ENCODE results near the gene HELT. TPM values are rescaled to one million over a fixed set of nuclear protein-coding genes. Genes with fewer than 3 reads are reported as not detected.
"Not testable (repeated sequence)": the region's sequence is repeated elsewhere in the genome, so short reads cannot be mapped to it uniquely, and the experiment has no call there.

HELT gene
- total RNA-seq, 5 donors from 2014 or later (not counting 1 experiment from before 2014, with no cell fraction given) = not detected

DNA sequence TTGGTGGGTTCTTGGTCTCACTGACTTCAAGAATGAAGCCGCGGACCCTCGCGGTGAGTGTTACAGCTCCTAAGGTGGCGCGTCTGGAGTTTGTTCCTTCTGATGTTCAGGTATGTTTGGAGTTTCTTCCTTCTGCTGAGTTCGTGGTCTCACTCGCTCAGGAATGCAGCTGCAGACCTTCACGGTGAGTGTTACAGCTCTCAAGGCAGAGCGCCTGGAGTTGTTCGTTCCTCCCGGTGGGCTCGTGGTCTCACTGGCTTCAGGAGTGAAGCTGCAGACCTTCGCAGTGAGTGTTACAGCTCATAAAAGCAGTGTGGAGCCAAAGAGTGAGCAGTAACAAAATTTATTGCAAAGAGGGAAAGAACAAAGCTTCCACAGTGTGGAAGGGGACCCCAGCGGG, 29.0 kb upstream of the HELT start:
- ATAC-seq (replicated peaks in 1 of 4); POLR2A ChIA-PET; CTCF ChIA-PET; H3K4me1 ChIP-seq (ENCODE audit: control insufficient read depth in 1 of 2, extremely low read depth in 1 of 2, insufficient read depth in 2 of 2, low read length in 2 of 2); H3K27ac ChIP-seq (ENCODE audit: low read length); H3K27ac Mint-ChIP-seq; H3K36me3 ChIP-seq (ENCODE audit: control insufficient read depth in 2 of 2, extremely low read depth in 1 of 2, insufficient read depth in 1 of 2, low read length in 1 of 2); H3K9me3 ChIP-seq; H3K36me3 Mint-ChIP-seq; H3K27me3 Mint-ChIP-seq; H3K9me3 Mint-ChIP-seq; H3K4me3 Mint-ChIP-seq; H3K27me3 ChIP-seq (replicated peaks in 1 of 2; ENCODE audit: control insufficient read depth in 2 of 2, extremely low read depth in 1 of 2, insufficient read depth in 2 of 2, low read length in 1 of 2); H3K4me1 Mint-ChIP-seq; DNase-seq; H3K4me3 ChIP-seq (ENCODE audit: control insufficient read depth in 1 of 2, extremely low read depth in 1 of 2, low read length in 1 of 2): not testable (repeated sequence)
- 70% methylated on average over 9 of the region's 15 CpGs for WGBS (ENCODE audit: insufficient coverage)

DNA sequence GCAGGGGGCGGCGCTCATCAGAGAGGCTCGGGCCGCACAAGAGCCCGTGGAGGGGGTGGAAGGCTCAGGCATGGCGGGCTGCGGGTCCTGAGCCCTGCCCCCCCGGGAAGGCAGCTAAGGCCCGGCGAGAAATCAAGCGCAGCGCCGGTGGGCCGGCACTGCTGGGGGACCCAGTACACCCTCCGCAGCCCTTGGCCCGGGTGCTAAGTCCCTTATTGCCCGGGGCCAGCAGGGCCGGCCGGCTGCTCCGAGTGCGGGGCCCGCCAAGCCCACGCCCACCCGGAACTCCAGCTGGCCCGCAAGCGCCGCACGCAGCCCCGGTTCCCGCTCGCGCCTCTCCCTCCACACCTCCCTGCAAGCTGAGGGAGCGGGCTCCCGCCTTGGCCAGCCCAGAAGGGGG, 28.2 kb upstream of the HELT start:
- H3K27ac ChIP-seq (ENCODE audit: low read length); H3K4me3 ChIP-seq (ENCODE audit: control insufficient read depth in 1 of 2, extremely low read depth in 1 of 2, low read length in 1 of 2); ATAC-seq (replicated peaks in 1 of 4); DNase-seq; H3K27ac Mint-ChIP-seq; H3K36me3 ChIP-seq (ENCODE audit: control insufficient read depth in 2 of 2, extremely low read depth in 1 of 2, insufficient read depth in 1 of 2, low read length in 1 of 2); H3K27me3 Mint-ChIP-seq; H3K9me3 Mint-ChIP-seq; POLR2A ChIA-PET; H3K4me3 Mint-ChIP-seq; CTCF ChIA-PET; H3K9me3 ChIP-seq; H3K4me1 Mint-ChIP-seq; H3K4me1 ChIP-seq (ENCODE audit: control insufficient read depth in 1 of 2, extremely low read depth in 1 of 2, insufficient read depth in 2 of 2, low read length in 2 of 2); H3K27me3 ChIP-seq (replicated peaks in 1 of 2; ENCODE audit: control insufficient read depth in 2 of 2, extremely low read depth in 1 of 2, insufficient read depth in 2 of 2, low read length in 1 of 2); H3K36me3 Mint-ChIP-seq: not testable (repeated sequence)
- 98% methylated on average over 17 of the region's 34 CpGs for WGBS (ENCODE audit: insufficient coverage)

DNA sequence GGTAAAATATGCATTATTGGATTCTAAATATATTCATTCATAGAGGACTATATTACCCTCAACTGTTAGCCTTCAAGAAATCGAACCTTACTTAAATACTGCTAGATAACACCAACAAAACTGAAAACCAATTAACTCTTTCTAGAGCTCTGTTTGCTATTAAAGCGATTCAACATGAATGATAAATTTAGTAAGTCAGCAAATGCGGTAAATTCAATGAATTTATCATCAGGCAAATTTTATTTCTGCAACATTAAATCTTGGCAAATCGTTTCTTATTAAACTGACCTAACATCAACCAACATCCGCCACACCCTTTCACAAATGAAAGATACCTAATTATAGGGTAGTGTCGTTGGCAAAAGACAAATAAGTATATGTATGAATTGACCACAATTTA, 26.4 kb upstream of the HELT start:
- CTCF ChIA-PET = interaction anchor here in 1 of 2 donors (0.6 kb wide), 1 partner anchor 13 kb away, joined by 3 read pairs; no protein-coding TSS in a partner anchor
- H3K4me3 Mint-ChIP-seq = no peak overlapping the region
- POLR2A ChIA-PET = interaction anchor here in 1 of 2 donors (0.6 kb wide), 1 partner anchor 119 kb away, joined by 3 read pairs; no protein-coding TSS in a partner anchor
- H3K27ac Mint-ChIP-seq = no peak overlapping the region
- Histone ChIP-seq H3K4me3 (ENCODE audit: control insufficient read depth in 1 of 2, extremely low read depth in 1 of 2, low read length in 1 of 2) (no peak overlapping the region), H3K27me3 (replicated peaks in 1 of 2; ENCODE audit: control insufficient read depth in 2 of 2, extremely low read depth in 1 of 2, insufficient read depth in 2 of 2, low read length in 1 of 2) (peaks cover 3 to 6% of the 10 kb centered on the region in 2 experiments), H3K36me3 (ENCODE audit: control insufficient read depth in 2 of 2, extremely low read depth in 1 of 2, insufficient read depth in 1 of 2, low read length in 1 of 2) (no peaks in the 10 kb centered on the region), H3K9me3 (no peaks in the 10 kb centered on the region), H3K4me1 (ENCODE audit: control insufficient read depth in 1 of 2, extremely low read depth in 1 of 2, insufficient read depth in 2 of 2, low read length in 2 of 2) (no peaks in the 10 kb centered on the region), H3K27ac (ENCODE audit: low read length) (no peak overlapping the region)
- no peaks in the 10 kb centered on the region for H3K36me3 Mint-ChIP-seq
- DNase-seq (no peak), ATAC-seq (replicated peaks in 1 of 4) (no peak)
- WGBS (ENCODE audit: insufficient coverage) = 100% methylated on average over 1 of the region's 6 CpGs
- H3K9me3 Mint-ChIP-seq = no peaks in the 10 kb centered on the region
- H3K27me3 Mint-ChIP-seq = peaks cover 0 to 1% of the 10 kb centered on the region in 2 donors
- H3K4me1 Mint-ChIP-seq = no peaks in the 10 kb centered on the region

DNA sequence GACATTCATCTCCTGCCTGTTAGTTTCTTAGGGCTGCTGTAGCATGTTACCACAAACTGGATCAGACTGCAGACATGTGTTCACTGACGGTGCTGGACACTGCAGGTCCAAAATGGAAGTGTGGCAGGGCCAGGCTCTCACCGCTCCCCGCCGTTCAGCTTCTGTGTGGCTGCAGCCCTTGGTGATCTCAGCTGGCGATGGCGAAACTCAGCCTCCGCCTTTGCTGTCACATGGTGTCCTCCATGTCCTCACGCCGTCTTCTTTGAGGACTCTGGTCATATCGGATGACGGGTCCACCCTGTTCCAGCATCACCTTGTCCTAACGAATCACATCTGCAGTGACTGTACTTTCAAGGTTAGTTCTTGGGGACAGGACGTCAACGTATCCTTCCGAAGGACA, 25.9 kb upstream of the HELT start:
- Histone ChIP-seq H3K27me3 (replicated peaks in 1 of 2; ENCODE audit: control insufficient read depth in 2 of 2, extremely low read depth in 1 of 2, insufficient read depth in 2 of 2, low read length in 1 of 2) (peaks cover 3 to 6% of the 10 kb centered on the region in 2 experiments), H3K4me3 (ENCODE audit: control insufficient read depth in 1 of 2, extremely low read depth in 1 of 2, low read length in 1 of 2) (no peak overlapping the region), H3K27ac (ENCODE audit: low read length) (no peak overlapping the region), H3K9me3 (no peaks in the 10 kb centered on the region), H3K36me3 (ENCODE audit: control insufficient read depth in 2 of 2, extremely low read depth in 1 of 2, insufficient read depth in 1 of 2, low read length in 1 of 2) (no peaks in the 10 kb centered on the region), H3K4me1 (ENCODE audit: control insufficient read depth in 1 of 2, extremely low read depth in 1 of 2, insufficient read depth in 2 of 2, low read length in 2 of 2) (no peaks in the 10 kb centered on the region)
- POLR2A ChIA-PET = interaction anchor here in 1 of 2 donors (0.6 kb wide), 1 partner anchor 120 kb away, joined by 3 read pairs; no protein-coding TSS in a partner anchor
- Mint-ChIP-seq H3K4me1 (no peaks in the 10 kb centered on the region), H3K9me3 (no peaks in the 10 kb centered on the region), H3K27me3 (peaks cover 0 to 1% of the 10 kb centered on the region in 2 donors), H3K4me3 (no peak overlapping the region), H3K36me3 (no peaks in the 10 kb centered on the region), H3K27ac (no peak overlapping the region)
- ATAC-seq (replicated peaks in 1 of 4) = no peak
- no peak for DNase-seq
- CTCF ChIA-PET = no interaction called here
- WGBS (ENCODE audit: insufficient coverage) = 91% methylated on average over 14 of the region's 15 CpGs

DNA sequence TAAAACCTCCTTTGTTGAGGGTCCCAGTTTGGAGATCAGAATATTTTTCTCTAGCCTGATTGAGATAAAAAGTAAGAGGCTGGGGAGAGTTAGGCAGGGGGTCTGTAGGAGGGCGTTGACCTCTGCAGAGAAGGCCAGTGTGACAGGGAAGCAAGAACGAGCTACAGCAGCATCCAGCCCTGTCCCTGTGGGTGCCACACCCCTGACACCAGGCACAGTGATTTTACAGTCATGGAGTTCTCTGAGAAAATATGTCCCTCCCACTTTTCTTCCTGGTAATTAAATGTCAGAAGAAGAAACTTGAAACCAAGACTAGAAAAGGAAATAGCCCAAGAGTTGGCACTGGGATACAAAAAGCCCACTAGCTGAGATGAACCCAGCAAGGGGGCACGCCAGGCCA, 25.0 kb upstream of the HELT start:
- no peaks in the 10 kb centered on the region for H3K9me3 Mint-ChIP-seq
- Histone ChIP-seq H3K4me1 (ENCODE audit: control insufficient read depth in 1 of 2, extremely low read depth in 1 of 2, insufficient read depth in 2 of 2, low read length in 2 of 2) (no peaks in the 10 kb centered on the region), H3K36me3 (ENCODE audit: control insufficient read depth in 2 of 2, extremely low read depth in 1 of 2, insufficient read depth in 1 of 2, low read length in 1 of 2) (no peaks in the 10 kb centered on the region), H3K27ac (ENCODE audit: low read length) (no peak overlapping the region), H3K9me3 (no peaks in the 10 kb centered on the region), H3K27me3 (replicated peaks in 1 of 2; ENCODE audit: control insufficient read depth in 2 of 2, extremely low read depth in 1 of 2, insufficient read depth in 2 of 2, low read length in 1 of 2) (peaks cover 3 to 6% of the 10 kb centered on the region in 2 experiments), H3K4me3 (ENCODE audit: control insufficient read depth in 1 of 2, extremely low read depth in 1 of 2, low read length in 1 of 2) (no peak overlapping the region)
- H3K27ac Mint-ChIP-seq = no peak overlapping the region
- no peak overlapping the region for H3K4me3 Mint-ChIP-seq
- CTCF ChIA-PET = no interaction called here
- no CpG with 5 or more reads among the region's 3 CpGs for WGBS (ENCODE audit: insufficient coverage)
- peaks cover 0 to 1% of the 10 kb centered on the region in 2 donors for H3K27me3 Mint-ChIP-seq
- DNase-seq = no peak
- POLR2A ChIA-PET = interaction anchor here in 1 of 2 donors (0.6 kb wide), 1 partner anchor 1250 kb away, joined by 5 read pairs; no protein-coding TSS in a partner anchor
- no peak for ATAC-seq (replicated peaks in 1 of 4)
- H3K36me3 Mint-ChIP-seq = no peaks in the 10 kb centered on the region
- no peaks in the 10 kb centered on the region for H3K4me1 Mint-ChIP-seq

DNA sequence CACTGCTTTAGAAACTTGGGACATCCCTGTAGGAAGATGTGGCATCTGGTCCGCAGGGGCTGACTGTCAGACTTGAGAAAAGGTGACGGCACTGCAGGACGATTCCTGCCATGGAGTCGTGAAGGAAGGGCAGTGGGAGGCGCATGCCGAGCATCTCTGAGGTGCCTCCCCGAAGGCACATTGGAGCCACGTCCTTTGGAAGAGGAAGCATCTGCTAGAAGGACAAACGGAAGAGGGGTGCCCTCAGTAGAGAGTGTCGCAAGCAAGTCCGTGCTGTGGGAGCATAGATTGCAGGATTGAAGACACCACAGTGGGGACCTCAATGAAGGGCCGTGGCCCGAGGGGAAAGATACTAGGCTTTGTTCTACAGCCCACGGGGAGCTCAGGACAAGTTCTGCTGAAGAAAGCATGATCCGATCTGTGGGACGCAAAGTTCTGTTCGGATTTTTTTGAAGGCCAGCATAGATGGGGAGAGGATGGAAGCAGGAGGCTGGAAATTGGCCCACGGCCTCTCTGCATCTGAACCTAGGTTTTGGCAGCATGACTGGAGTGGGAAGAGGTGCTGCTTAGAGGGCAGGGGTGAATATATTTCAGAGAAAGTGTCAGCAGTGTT, 24.2 kb upstream of the HELT start:
- Mint-ChIP-seq H3K4me1 (no peaks in the 10 kb centered on the region), H3K36me3 (no peaks in the 10 kb centered on the region), H3K27me3 (peaks cover 0 to 1% of the 10 kb centered on the region in 2 donors), H3K4me3 (no peak overlapping the region), H3K9me3 (no peaks in the 10 kb centered on the region), H3K27ac (no peak overlapping the region)
- DNase-seq = no peak
- H3K27ac ChIP-seq (ENCODE audit: low read length) = no peak overlapping the region
- no peaks in the 10 kb centered on the region for H3K4me1 ChIP-seq (ENCODE audit: control insufficient read depth in 1 of 2, extremely low read depth in 1 of 2, insufficient read depth in 2 of 2, low read length in 2 of 2)
- H3K4me3 ChIP-seq (ENCODE audit: control insufficient read depth in 1 of 2, extremely low read depth in 1 of 2, low read length in 1 of 2) = no peak overlapping the region
- no peaks in the 10 kb centered on the region for H3K9me3 ChIP-seq
- ChIA-PET POLR2A (interaction anchor here in 1 of 2 donors (0.6 kb wide), 1 partner anchor 1251 kb away, joined by 5 read pairs; no protein-coding TSS in a partner anchor), CTCF (no interaction called here)
- 68% methylated on average over 18 of the region's 18 CpGs for WGBS (ENCODE audit: insufficient coverage)
- H3K27me3 ChIP-seq (replicated peaks in 1 of 2; ENCODE audit: control insufficient read depth in 2 of 2, extremely low read depth in 1 of 2, insufficient read depth in 2 of 2, low read length in 1 of 2) = peaks cover 3 to 6% of the 10 kb centered on the region in 2 experiments
- H3K36me3 ChIP-seq (ENCODE audit: control insufficient read depth in 2 of 2, extremely low read depth in 1 of 2, insufficient read depth in 1 of 2, low read length in 1 of 2) = no peaks in the 10 kb centered on the region
- ATAC-seq (replicated peaks in 1 of 4) = no peak

All from T-cell (primary cell).